ENCODE measurements around the gene MYL5.

DNA sequence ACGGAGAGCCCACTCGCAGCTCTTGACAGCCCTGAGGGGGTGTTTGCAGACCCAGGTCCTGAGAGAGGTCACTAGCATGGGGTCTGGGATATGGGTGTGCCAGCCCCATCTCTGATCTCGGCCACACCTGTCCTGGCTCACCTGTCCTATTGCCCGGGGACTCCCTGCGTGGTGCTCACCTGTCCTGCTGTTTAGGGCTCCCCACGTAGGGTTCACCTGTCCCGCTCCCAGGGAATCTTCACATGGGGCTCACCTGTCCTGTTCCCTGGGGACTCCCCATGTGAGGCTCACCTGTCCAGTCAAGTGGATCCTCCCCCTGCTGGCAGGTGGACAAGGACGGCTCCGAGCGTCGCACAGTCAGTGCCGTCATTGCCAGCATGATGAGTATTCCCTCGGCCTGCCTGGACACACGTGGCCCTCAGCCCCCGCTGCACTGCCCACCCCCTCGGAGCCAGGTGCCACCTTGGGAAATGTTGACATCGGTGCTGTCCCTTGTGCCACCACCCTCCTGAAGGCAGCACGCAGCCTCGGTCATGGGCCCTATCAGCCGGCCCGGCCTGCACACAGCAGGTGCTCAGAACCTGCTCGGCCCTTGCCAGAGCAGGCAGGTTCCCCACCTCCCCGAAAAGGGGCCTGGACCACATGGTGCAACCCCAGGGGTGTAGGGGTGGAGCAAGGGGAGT lies 8.3 kb downstream of the MYL5 start:
- TF ChIP-seq, protein P1, sequence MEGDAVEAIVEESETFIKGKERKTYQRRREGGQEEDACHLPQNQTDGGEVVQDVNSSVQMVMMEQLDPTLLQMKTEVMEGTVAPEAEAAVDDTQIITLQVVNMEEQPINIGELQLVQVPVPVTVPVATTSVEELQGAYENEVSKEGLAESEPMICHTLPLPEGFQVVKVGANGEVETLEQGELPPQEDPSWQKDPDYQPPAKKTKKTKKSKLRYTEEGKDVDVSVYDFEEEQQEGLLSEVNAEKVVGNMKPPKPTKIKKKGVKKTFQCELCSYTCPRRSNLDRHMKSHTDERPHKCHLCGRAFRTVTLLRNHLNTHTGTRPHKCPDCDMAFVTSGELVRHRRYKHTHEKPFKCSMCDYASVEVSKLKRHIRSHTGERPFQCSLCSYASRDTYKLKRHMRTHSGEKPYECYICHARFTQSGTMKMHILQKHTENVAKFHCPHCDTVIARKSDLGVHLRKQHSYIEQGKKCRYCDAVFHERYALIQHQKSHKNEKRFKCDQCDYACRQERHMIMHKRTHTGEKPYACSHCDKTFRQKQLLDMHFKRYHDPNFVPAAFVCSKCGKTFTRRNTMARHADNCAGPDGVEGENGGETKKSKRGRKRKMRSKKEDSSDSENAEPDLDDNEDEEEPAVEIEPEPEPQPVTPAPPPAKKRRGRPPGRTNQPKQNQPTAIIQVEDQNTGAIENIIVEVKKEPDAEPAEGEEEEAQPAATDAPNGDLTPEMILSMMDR (conservative IDR thresholded peaks at IDR 0.05), result no peak
- no peak for TF ChIP-seq EZH2 (IDR thresholded peaks at IDR 0.05; ENCODE audit: low read depth)

All from PC-9 (cell line).